Measurements from ENCODE around the gene ACSS3. TPM values are rescaled to one million over a fixed set of nuclear protein-coding genes. Genes with fewer than 3 reads are reported as not detected.
A peak's percentile ranks its signal among the peaks of the same experiment; 100 is the strongest.

ACSS3 gene
- total RNA-seq, 3 donors from 2014 or later: 0.69 to 6.4 (median 1.9) TPM

DNA sequence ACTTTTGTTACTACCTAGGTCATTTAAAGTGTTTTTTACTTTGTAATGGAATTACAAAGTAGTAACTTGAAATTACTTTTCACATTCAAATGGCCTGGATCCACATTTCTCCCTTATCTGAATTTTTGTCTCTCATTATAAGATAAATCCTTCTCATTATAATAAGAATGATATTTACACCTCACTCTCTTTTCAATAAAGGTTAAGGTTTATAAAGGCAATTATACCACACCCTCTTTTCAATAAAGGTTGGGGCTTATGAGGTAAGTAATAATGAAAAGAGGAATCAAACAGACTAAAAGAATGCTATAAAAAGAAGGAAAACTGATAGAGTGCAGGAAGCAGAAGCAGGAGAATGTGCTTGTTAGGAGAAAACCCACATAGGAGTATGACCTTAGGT lies 210.8 kb downstream of the ACSS3 start:
- Histone ChIP-seq H3K36me3 (ENCODE audit: low read depth) (no peaks in the 10 kb centered on the region), H3K4me3 (no peak overlapping the region), H3K4me1 (ENCODE audit: low read depth) (no peaks in the 10 kb centered on the region), H3K9me3 (no peaks in the 10 kb centered on the region)
- ATAC-seq: no peak
- DNase-seq: no peak
- intact Hi-C loops (cut with DNase I, micrococcal nuclease): no loop called here
- TF ChIP-seq, protein P1, sequence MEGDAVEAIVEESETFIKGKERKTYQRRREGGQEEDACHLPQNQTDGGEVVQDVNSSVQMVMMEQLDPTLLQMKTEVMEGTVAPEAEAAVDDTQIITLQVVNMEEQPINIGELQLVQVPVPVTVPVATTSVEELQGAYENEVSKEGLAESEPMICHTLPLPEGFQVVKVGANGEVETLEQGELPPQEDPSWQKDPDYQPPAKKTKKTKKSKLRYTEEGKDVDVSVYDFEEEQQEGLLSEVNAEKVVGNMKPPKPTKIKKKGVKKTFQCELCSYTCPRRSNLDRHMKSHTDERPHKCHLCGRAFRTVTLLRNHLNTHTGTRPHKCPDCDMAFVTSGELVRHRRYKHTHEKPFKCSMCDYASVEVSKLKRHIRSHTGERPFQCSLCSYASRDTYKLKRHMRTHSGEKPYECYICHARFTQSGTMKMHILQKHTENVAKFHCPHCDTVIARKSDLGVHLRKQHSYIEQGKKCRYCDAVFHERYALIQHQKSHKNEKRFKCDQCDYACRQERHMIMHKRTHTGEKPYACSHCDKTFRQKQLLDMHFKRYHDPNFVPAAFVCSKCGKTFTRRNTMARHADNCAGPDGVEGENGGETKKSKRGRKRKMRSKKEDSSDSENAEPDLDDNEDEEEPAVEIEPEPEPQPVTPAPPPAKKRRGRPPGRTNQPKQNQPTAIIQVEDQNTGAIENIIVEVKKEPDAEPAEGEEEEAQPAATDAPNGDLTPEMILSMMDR (IDR thresholded peaks at IDR 0.05): no peak

DNA sequence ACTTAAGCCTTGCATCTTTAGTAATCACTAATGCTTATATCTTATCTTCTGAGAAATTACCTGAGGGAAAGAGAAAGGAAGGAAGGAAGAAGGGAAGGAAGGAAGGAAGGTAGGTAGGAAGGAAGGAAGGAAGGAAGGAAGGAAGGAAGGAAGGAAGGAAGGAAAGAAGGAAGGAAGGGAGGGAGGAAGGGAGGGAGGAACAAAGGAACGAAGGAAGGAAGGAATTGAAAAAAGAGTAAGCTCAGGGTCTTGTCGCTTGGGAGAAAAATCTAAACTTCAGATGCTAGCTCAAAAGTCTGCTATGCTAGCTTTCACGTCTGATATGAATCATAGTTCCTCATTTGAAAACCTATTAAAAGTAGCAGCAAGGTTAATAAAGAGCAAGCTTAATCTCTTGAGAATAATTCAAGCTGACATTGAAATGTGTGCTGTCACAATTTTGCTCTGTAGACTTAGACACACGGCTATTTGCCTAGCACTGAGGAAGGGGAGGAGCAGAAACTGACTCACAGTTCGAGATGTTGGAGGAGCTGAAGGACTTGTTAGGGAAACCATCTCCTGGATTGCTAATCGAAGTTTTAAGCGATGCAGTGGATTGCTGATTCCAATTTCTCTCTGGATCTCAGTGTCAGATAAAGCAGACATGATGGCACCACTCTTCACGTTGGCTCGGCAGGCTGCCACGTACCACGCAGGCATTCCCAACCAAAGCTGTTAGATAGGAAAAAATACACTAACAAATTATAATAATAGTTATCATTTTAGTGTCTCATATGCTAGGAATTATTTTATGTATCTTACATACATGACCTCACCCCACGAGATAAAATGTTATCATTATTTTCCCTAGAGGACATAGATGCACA lies 216.7 kb downstream of the ACSS3 start:
- H3K4me1 ChIP-seq (ENCODE audit: low read depth): no peaks in the 10 kb centered on the region
- TF ChIP-seq, protein P1 (IDR thresholded peaks at IDR 0.05): no peak
- ATAC-seq (no peak), DNase-seq (no peak)
- no peaks in the 10 kb centered on the region for H3K36me3 ChIP-seq (ENCODE audit: low read depth)
- H3K4me3 ChIP-seq: no peak overlapping the region
- intact Hi-C loops (cut with DNase I, micrococcal nuclease): no loop called here
- no peaks in the 10 kb centered on the region for H3K9me3 ChIP-seq

DNA sequence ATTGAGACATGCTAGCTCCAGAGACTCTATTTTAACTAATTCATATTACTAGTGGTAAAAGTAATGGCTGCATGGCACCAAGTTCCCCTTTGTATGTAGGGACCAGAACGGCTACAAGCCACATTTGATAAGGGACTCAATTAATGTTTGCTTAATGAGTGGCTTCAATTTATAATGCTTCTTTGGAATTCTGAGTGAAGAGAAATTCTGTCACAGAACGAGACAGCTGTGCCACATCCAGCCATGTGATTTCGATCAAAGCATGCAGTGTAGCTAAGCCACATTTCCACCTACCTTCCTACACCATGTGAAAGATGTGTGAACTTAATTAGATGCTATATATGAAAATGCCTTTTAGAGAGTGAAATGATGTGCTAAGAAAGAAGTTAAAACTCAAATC lies 217.4 kb downstream of the ACSS3 start:
- TF ChIP-seq, protein P1 (IDR thresholded peaks at IDR 0.05): no peak
- Histone ChIP-seq H3K4me1 (ENCODE audit: low read depth) (no peaks in the 10 kb centered on the region), H3K36me3 (ENCODE audit: low read depth) (no peaks in the 10 kb centered on the region), H3K4me3 (no peak overlapping the region), H3K9me3 (no peaks in the 10 kb centered on the region)
- DNase-seq (no peak), ATAC-seq (no peak)
- intact Hi-C loops (cut with DNase I, micrococcal nuclease): no loop called here

DNA sequence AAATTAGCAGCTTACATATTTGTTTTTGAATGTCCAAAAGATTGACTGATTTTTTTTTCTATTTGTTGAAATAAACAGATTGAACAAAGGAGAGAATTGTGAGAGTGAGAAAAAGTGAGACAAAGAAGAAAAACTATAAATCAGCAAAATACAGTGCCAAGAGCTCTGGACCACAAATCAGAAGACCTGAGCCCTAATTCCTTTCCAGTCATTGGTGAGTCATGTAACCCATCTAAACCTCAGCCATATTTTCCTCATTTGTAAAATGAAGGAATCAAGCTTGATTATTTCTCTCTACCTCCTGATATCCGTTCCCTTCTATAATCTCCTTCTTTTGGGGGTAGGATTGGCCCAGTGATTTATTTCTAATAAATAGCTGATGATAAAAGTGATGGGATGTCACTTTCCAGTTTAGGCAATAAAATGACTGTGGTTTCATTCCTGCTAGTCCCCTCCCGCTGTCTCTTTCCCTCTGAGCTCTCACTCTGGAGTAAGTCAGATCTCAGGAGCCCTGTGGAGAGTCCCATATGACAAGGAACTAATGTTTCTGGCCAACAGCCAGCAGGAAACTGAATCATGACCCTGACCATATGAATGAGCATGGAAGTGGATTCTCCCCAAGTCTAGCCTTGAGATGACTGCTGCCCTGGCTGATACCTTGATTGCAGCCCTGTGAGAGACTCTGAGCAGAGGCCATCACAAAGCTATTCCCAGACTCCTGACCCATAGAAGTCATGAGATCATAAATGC lies 218.9 kb downstream of the ACSS3 start:
- DNase-seq: peak in 1 of 3 donors; percentile 4

DNA sequence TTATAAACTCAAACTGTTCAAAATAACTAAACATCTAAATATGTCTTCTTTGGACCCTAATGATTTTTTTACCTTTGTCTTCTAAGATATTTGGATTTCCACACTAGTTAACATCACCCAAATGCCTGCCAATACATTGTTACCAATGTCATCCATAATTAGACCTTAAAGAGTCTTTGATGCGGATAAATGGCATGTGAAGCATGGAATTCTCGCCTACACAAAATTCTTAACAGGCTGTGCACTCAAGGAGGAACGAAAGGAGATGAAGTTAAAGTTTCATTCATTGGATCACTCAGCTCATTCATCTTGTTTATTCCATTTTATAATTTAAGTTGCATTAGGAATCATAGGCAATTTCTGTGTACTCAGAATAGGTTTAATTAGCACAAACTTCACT lies 219.7 kb downstream of the ACSS3 start:
- DNase-seq (no peak), ATAC-seq (no peak)
- H3K4me1 ChIP-seq (ENCODE audit: low read depth): no peaks in the 10 kb centered on the region
- H3K36me3 ChIP-seq (ENCODE audit: low read depth): no peaks in the 10 kb centered on the region
- H3K9me3 ChIP-seq: no peaks in the 10 kb centered on the region
- intact Hi-C loops (cut with DNase I, micrococcal nuclease): no loop called here
- H3K4me3 ChIP-seq: no peak overlapping the region
- TF ChIP-seq, protein P1 (IDR thresholded peaks at IDR 0.05): no peak

More for the DNA sequence above, 218.9 kb downstream of the ACSS3 start:
- intact Hi-C loops (cut with DNase I, micrococcal nuclease): no loop called here
- TF ChIP-seq, protein P1 (IDR thresholded peaks at IDR 0.05): no peak
- no peaks in the 10 kb centered on the region for H3K9me3 ChIP-seq
- no peaks in the 10 kb centered on the region for H3K4me1 ChIP-seq (ENCODE audit: low read depth)
- no peak overlapping the region for H3K4me3 ChIP-seq
- no peak for ATAC-seq
- H3K36me3 ChIP-seq (ENCODE audit: low read depth): no peaks in the 10 kb centered on the region
